GM18498 (cell line): ENCODE data around the gene CCDC138.
A peak's percentile ranks its signal among the peaks of the same experiment; 100 is the strongest.
"Not testable (repeated sequence)": the region's sequence is repeated elsewhere in the genome, so short reads cannot be mapped to it uniquely, and the experiment has no call there.

Source experiments
- ATAC-seq: cut with Tn5 transposase; IDR thresholded peaks from one replicate; pipeline ENCODE4 v1.9.1; 2021; ENCODE audit warnings: mild to moderate bottlenecking, moderate library complexity; ENCODE audit not compliant: unreplicated experiment

Gene CCDC138, protein sequence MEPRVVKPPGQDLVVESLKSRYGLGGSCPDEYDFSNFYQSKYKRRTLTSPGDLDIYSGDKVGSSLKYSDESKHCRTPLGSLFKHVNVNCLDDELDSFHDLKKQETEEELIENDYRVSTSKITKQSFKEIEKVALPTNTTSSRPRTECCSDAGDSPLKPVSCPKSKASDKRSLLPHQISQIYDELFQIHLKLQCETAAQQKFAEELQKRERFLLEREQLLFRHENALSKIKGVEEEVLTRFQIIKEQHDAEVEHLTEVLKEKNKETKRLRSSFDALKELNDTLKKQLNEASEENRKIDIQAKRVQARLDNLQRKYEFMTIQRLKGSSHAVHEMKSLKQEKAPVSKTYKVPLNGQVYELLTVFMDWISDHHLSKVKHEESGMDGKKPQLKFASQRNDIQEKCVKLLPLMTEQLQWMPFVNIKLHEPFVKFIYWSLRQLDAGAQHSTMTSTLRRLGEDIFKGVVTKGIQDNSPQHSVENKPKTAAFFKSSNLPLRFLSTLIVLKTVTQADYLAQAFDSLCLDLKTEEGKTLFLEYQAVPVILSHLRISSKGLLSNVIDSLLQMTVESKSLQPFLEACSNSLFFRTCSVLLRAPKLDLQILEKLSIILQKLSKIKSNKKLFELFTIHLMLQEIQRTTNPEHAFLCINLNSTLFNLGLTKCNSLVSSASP

GRCh38 chr2:108786354-108787215 lies at the start of gene CCDC138:
Gene CCDC138, plus strand, starts transcription at chr2:108786771. Its CDS starts 52 bp downstream, at chr2:108786823.
- ATAC-seq: peak; percentile 98

- ATAC-seq: not testable (repeated sequence)
These were observed 28.6 kb upstream of the CCDC138 start for GRCh38 chr2:108757973-108758372.

DNA sequence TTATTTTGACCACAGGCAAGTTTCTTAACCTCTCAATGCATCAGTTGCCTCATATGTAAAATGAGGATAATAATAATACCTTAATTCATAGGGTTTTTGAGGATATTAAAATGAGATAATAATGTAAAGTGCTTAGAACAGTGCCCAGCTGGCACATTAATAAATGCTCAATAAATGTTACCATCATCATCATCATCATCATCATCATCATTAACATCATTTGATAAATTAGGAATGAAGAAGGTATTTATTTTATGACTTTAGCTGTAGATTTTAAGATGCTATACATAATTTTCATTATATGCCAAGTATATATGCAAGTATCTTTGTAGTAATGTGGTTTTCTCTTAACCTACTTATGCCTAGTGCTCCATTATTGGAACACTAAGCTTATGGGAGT lies 24.0 kb upstream of the CCDC138 start:
- not testable (repeated sequence) for ATAC-seq

DNA sequence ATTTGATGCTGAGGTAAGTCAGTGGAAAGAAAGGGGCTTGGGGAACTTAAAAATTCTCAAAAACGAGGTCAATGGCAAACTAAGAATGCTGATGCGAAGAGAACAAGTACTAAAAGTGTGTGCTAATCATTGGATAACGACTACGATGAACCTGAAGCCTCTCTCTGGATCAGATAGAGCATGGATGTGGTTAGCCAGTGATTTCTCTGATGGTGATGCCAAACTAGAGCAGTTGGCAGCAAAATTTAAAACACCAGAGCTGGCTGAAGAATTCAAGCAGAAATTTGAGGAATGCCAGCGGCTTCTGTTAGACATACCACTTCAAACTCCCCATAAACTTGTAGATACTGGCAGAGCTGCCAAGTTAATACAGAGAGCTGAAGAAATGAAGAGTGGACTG lies 19.9 kb upstream of the CCDC138 start:
- ATAC-seq: not testable (repeated sequence)

- ATAC-seq: not testable (repeated sequence)
These were observed 18.7 kb upstream of the CCDC138 start for GRCh38 chr2:108767859-108768258.

DNA sequence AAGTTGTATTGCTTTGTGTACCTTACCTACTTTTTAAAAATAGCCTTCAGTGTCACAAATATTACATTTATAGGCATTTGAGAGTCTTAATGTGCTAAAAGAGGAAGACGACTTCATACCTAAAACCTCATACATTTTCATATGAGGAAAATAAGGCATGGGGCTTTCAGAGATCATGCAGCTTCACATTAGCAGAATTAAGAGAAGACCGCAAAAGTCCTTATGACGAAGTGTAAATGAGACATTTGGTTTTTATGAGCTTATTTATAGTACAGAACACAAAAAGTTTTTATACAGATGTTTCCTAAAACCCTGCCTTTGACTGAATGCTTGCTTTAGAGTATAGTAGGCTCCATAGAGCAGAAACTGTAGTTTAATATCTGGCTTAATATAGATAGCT lies 10.1 kb upstream of the CCDC138 start:
- ATAC-seq: peak; percentile 83

GRCh38 chr2:108778857-108779256 lies 7.7 kb upstream of the CCDC138 start:
- no peak for ATAC-seq

GRCh38 chr2:108786008-108786353 lies 590 bp upstream of the CCDC138 start:
- no peak for ATAC-seq

- no peak for ATAC-seq
These were observed 608 bp downstream of the CCDC138 start for GRCh38 chr2:108787216-108787541.

- ATAC-seq: no peak
These were observed 16.6 kb downstream of the CCDC138 start for GRCh38 chr2:108803045-108803736.

- ATAC-seq: no peak
These were observed 18.5 kb downstream of the CCDC138 start for GRCh38 chr2:108805032-108805431.

GRCh38 chr2:108805782-108806181 lies 19.2 kb downstream of the CCDC138 start:
- ATAC-seq: no peak

GRCh38 chr2:108806371-108807113 lies 20.0 kb downstream of the CCDC138 start:
- no peak for ATAC-seq

DNA sequence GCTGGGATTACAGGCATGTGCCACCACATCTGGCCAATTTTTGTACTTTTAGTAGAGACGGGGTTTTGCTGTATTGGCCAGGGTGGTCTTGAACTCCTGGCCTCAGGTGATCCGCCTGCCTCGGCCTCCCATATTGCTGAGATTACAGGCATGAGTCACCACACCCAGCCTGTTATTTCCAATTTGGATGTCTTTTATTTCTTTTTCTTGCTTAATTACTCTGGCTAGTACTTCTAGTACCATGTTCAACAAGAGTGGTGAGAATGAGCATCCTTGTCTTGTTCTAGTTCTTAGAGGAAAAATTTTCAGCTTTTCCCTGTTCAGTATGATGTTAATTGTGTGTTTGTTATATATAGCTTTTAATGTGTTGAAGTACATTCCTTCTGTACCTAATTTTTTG lies 23.4 kb downstream of the CCDC138 start:
- ATAC-seq: no peak

DNA sequence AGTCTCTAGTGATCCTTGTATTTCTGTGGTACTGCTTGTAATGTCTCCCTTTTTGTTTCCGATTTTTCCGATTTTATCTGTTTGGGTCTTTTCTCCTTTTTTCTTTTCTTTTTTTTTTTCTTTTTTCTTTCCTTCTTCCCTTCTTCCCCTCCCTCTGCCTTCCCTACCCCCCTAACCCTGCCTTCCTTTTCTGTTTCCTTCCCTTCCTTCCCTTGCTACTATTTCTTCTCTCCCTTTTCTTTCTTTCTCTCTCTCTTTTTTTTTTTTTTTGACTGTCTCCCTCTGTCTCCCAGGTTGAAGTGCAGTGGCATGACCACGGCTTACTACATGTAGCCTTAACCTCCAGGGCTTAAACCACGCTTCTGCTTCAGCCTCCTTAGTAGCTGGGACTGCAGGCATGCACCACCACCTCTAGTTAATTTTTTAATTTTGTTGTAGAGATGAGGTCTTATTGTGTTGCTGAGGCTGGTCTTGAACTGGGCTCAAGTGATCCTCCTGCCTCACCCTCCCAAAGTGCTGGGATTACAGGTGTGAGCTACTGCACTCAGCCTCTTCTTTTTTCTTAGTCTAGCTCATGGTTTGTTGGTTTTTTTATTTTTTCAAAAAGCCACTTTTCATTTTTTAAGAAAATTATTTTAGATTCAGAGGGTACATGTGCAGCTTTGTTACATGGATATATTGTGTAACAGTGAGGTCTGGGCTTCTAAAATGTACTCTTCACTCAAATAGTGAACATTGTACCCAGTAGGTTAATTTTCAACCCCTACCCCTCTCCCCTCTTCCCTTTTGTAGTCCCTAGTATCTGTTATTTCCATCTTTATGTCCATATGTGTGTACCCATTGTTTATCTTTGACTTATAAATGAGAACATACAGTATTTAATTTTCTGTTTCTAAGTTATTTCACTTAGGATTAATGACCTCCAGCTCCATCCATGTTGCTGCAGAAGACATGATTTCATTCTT lies 24.7 kb downstream of the CCDC138 start:
- no peak for ATAC-seq

GRCh38 chr2:108813732-108814131 lies 27.2 kb downstream of the CCDC138 start:
- no peak for ATAC-seq

DNA sequence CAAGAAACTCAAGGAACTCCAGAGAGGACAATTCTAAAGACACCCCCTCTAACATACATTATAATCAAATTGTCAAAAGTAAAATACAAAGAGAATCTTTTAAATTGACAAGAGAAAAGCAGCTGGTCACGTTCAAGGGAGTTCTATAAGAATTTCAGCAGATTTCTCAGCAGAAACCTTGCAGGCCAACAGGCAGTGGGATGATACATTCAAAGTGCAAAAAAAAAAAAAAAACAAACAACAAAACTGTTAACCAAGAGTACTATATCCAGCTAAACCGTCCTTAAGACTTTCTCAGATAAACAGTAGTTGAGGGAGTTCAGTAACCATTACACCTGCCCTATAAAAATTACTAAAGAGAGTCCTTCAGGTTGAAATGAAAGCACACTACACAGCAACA lies 33.9 kb downstream of the CCDC138 start:
- no peak for ATAC-seq

GRCh38 chr2:108823286-108823685 lies 36.7 kb downstream of the CCDC138 start:
- no peak for ATAC-seq
